Left renal pelvis (tissue), 4 donors: ENCODE measurements around the gene FCGBP. TPM values are rescaled to one million over a fixed set of nuclear protein-coding genes. Genes with fewer than 3 reads are reported as not detected.

Experiments used
- DNase-seq, 4 donors: peaks; one replicate each; pipeline ENCODE4 v3.0.0-alpha.2; 2013; ENCODE audit warnings: low read depth in 4 of 4, low spot score in 3 of 4
- polyA plus RNA-seq, 4 donors: library from polyadenylated mRNA; unstranded; fragments of 120-200 nt; gene quantifications; one replicate each; pipeline ENCODE4 v1.2.1, GENCODE V29; 2013; ENCODE audit not compliant: insufficient read length in 4 of 4

The FCGBP gene
- polyA plus RNA-seq, 4 donors: 1.7 to 9.5 (median 6.1) TPM

DNA sequence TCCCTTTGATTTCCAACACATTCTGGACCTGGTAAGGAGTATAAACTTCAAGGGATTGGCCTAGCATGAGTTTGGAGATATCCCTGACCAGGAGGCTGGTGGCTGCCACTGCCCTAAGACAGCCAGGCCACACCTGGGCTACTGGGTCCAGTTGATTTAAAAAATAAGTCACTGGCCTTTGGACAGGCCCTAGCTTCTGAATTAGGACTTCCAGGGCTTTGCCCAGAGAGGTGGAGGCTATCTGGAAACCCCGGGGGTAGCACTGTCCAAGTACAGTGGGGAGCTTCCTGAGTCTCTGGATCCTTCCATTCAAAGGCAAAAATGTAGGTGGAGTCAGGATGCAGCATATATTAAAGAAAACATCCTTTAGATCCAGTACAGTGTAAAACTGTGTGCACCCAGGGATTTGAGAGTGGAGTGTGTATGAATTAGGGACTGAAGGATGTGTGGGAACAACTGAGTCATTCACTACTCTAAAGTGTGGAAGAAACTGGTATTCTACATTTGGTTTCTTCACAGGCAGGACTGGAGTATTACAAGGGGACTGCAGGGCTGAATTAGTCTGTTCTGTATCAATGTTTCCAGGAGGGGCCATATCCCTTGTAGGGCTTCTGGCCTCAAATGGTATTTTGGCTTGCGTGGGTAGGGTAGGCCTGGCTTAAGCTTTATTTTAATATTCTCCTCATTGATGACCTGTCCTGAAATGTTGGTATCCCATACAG, 14.8 kb upstream of the FCGBP start:
- DNase-seq: no peak

DNA sequence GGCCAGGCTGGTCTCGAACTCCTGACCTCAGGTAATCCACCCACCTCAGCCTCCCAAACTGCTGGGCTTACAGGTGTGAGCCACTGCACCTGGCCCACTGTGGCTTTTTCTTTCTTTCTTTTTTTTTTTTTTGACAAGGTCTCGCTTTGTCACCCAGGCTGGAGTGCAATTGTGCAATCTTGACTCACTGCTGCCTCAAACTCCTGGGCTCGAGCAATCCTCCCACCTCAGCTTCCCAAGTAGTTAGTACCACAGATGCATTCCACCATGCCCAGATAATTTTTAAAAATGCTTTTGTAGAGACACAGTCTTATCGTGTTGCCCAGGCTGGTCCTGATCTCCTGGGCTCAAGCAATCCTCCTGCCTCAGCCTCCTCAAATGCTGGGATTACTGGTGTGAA, 12.1 kb upstream of the FCGBP start:
- no peak for DNase-seq

DNA sequence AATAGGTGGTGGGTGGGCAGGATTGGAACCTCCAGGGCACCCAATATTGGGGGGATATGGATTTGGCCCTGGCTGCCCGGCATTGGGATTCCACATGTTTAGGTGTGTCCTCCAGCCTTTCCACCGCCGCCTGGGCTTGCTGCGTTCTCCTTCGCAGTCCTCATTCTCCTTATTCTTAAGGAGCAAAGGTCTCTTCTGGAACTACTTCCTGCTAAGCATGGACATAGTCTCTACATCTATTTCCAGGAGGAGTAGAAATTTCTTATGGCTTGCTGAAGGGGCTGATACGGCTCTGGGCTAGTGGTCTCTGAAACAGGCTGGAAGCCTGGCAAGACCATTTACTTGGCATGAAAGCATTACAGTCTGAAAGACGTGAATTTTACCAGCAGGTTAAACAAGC, 9.2 kb upstream of the FCGBP start:
- DNase-seq: no peak

DNA sequence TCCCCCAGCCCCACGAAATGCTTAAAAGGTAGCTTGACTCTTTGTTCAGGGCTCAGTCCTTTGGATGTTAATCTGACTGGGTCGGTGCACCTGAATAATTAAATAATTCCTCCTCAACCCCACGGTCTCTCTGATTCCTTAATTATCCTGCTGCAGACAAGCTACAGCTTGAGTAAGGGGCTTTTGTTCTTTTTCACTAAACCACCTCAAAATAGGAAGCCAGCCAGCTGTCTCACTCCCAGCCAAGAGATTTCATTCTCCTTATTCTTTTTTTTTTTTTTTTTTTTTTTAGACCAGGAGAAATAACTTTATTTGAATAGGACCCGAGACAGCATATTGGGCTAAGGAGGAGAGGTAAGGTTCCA, 7.9 kb upstream of the FCGBP start:
- DNase-seq: no peak

DNA sequence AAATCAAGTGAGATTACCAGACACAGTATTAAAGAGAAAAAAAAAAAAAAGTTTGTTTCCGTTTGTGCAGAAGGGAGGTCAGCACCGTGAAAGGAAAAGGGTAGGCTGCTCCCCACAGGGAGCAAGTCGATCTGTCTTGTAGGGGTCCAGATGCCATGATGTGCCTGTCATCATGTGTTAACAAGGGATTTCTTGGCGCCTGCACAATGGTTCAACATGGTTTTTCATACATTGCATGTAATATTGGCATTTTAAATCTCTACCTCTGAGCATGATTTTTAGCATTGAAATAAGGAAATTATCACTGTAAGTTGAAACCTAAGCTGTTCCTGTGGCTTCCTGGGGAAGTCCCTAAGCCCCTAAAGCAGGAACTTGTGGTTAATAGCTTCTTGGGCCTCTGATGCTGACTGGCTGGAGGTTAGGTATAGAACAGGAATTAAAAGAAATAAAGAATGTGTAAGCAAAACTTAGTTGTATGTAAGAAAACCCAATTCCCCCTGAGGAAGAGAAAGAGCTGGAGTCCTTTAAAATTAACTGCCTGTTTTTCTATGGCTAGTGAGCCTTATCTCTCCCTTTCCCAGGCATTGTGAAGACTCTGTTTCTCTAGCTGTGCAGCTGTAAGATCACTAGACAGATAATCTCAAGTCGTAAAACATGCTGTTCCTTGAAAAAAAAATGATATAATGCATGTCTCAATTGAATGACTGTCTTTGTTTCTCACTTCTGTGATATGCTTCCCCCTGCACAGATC, 7.4 kb upstream of the FCGBP start:
- no peak for DNase-seq

DNA sequence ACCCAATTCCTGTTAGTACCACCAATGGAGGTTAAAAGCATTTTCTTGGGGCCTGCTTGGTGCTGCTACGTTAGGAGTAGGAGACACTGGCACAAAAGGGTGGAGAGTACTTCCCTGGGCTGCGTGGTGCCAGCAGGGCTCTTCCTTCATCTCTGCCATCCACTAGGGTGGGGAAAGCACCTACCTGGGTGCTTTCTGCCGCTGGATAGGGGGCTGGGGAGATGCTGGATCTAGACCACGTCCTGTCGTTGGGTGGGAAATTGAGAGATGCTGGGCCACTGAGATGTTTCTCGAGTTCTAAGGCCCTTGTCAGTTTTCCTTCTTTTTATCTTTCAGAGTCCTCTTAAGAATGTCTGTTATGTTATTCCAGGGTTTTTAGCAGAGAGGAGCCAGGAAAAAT, 6.7 kb upstream of the FCGBP start:
- no peak for DNase-seq

DNA sequence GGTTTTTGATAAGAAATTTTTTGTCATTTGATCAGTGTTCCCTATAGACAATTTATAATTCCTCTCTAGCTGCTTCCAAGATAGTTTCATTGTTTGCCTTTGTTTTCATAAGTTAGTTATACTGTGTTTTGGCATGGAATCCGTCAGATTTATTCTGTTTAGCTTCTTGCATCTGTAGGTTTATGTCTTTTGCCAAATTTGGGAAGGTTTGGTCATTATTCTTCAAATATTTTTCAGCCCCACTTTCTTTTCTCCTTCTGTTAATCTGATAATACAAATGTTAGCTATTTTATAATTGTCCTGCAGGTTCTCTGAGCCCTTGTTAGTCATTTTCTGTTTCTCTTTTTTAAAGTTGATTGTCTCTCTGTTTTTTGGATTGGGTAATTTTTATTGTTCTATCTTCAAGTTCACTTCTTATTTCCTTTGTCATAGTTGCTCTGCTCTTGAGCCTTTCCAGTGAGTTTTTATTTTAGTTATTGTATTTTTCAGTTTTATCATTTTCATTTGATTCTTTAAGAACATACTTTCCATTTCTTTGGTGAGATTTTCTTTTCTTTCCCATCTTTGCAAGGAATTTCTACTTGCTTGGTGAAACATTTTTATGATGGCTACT, 5.9 kb upstream of the FCGBP start:
- DNase-seq: no peak

DNA sequence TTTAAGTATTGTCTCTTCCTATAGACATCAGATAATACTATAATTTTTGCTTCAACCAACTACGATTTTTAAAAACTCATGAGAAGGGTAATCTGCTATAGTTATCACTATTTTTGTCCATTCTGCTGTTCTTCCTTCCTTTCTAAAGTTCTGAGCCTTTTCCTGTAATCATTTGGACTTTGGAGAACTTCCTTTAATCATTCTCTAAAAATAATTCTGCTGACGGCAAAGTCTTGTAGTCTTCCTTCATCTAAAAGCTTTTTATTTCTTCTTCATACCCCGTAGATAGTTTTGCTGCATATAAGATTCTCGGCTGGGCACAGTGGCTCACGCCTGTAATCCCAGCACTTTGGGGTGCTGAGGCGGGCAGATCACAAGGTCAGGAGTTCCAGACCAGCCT, 5.1 kb upstream of the FCGBP start:
- DNase-seq: no peak

DNA sequence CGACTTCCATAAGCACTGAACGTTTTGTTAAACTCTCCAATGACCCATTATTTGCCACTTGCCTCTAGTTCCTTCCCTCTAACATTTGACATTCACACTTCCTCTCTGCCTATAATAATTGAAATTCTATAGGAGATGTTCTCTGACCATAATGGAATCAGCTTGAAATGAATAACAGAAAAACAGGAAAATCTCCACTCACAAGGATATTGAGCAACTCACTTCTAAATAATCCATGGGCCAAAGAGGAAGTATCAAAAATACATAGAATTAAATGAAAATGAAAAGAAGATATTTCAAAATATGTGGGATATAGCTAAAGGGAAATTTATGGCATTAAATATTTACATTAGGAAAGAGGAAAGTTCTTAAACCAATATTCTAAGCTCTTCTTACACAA, 3.4 kb upstream of the FCGBP start:
- DNase-seq: no peak

DNA sequence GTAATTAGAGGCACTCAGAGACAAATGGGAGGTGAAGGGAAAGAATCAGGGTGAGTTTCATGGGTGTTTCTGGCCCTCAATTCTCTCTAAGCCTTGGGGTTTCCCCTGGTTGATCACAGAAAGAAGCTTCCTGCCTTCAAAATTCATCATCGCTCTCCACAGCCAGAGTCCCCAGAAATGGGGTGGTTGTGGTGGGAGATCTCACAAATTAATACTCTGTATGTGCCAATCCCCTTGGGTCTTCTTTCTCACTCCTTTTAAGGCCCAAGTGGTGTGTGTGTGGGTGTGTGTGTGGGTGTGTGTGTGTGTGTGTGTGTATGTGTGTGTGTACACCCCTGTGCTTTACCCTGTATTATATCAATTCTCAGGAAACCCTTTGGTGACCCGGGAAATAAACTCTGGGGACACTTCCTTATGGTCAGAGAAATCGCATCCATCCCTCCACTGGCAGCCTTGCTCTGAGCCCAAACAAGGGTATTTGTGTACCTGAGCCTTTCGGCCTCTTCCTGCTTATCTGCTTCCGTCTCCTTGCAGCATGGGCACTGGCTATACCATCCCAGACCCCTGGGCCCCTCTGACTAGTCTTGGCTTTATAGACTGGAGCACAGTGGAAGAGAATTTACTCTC, 2.8 kb upstream of the FCGBP start:
- DNase-seq: no peak

DNA sequence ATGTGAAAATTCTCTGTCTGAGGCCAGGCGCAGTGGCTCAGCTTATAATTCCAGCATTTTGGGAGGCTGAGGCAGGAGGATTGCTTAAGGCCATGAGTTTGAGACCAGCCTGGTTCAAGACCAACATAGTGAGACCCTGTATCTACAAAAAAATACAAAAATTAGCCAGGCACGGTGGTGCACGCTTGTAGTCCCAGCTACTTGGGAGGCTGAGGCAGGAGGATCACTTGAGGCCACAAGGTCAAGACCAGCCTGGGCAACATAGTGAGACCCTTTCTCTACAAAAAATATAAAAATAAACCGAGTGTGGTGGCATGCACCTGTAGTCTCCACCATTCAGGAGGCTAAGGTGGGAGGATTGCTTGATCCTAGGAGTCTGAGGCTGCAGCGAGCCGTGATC, 2.2 kb upstream of the FCGBP start:
- DNase-seq: no peak

DNA sequence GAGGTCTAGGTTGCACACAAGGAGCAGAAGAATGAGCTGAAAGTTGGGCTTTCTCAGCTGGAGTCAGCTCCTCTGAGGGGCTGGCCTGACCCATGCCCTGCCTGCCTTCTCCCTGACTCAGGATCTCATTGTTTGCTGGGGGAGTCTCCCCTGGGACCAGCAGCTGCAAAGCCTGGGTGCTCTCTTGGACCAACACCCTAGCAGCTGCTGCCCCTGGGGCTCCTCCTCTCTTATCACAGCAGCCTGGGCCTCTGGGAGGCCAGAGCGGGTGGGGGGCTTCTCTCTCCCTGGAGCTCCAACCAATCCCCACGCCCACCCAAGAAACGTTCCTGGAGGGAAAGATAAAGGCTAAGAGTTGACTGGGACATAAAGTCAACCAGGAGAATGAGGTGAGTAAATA, 1.6 kb upstream of the FCGBP start:
- DNase-seq: no peak

DNA sequence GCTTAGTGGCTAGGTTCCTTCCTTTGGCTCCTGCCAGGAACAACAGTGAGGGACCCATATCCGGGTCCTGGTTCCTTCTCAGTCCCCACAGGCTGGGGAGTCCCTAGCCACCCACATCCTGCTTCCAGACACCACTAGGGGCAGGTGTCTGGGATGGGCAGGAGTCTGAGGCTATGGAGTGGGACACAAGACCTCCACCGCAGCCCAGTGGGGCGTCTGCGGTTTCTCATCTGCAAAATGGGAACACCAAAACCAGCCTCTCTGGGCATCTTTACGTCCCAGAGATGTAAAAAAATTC, 879 bp upstream of the FCGBP start:
- DNase-seq: no peak

DNA sequence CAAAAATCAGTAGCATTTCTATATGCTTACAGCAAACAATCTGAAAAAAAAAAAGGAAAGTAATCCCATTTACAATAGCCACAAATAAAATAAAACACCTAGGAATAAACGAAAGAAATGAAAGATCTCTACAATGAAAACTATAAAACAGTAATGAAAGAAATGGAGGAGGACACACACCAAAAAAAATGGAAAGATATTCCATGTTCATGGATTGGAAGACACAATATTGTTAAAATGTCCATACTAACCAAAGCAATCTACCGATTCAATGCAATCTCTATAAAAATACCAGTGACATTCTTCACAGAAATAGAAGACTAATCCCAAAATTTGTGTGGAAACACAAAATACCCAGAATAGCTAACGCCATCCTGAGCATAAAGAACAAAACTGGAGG, 4.7 kb downstream of the FCGBP start:
- DNase-seq: no peak

DNA sequence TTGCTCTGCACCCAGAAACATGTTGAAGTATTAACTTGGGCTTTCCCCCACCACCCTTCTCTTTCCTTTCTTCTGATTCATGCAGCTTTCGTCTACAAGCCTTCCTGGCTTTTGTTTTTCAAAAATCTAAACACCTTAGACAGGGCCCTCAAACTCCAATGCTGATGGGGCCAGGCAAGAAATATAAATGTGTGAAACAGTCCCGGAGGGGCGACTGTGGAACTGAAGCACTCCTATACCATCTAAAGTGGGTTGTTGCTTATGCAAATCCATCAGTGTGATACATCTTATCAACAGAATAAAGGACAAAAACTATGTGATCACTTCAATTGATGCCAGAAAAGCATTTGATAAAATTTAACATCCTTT, 6.1 kb downstream of the FCGBP start:
- no peak for DNase-seq

DNA sequence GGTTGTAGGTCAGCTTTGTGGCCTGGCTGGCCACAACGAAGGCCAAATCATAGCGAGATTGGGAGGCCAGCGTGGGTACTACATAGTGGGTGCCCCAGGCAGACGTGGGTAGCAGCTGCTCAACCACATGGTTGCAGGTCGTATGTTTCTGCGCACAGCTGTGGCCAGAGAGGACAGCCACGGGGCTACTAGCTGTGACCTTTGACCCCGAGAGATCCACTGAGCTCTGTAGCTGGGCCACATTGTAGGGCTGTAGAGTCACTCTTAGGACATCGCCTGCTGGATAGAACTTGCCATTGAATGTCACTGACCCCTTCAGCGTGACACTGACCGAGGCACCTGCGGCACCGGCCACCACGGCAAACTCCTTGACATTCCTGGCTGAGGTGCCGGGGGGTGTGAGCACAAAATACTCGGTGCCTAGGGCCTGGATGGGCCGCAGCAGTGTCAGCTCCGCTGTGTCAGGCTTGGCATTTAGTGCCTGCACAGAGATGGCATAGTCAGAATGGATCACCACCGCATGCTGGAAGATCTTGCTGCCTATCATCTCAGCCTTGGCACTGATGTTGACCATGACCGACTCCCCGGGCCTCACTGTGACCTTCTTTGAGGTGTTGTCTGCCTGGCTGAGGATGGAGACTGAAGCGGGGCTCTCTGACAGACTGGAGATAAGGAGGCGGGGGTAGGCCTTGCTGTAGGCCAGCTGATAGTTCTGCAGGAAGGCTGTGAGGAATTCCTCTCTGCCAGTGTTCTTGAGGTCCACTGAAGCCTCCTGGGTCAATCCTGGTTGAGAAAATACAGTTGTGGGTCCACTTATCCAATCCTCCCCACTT, 6.7 kb downstream of the FCGBP start:
- no peak for DNase-seq

DNA sequence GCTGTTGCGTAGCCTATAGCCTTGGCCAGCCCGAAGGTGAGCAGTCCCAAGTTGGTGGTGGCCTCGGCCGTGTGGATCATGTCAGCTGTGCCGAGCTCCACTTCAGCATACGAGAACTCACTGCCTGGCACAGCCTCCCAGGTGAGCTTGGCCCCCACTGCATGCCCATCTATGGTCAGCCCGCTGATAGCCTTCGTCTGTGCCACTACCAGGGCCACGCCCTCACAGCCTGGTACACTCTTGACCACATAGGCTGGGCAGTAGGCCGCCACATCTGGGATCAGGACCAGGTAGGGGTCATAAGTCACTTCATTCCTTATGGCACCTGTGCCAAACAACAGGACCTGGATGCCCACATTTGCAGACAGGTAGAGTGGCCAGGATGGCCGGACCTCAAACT, 7.4 kb downstream of the FCGBP start:
- no peak for DNase-seq

DNA sequence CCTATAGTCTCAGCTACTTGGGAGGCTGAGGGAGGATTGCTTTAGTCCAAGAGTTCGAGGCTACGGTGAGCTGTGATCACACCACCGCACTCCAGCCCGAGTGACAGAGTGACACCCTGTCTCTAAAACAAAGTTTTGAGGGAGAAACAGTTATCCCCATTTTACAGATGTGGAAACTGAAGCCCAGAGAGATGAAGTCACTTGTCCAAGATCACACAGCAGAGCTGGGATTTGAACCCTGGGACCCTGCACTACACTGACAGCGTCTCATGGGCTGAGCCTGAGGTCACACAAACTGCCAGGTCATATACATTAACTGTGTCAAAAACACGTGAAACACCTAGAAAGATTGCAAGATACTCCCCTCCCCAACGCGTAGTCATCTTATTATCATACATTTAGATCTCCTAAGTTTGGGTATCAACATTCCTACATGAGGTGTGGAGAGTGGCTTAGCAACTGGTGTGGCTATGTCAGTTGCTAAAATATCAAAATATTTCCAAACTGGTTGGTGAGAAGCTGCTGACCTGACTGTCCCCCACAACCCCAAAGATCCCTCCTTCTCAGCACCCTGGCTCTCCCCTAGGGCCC, 8.2 kb downstream of the FCGBP start:
- DNase-seq: no peak

DNA sequence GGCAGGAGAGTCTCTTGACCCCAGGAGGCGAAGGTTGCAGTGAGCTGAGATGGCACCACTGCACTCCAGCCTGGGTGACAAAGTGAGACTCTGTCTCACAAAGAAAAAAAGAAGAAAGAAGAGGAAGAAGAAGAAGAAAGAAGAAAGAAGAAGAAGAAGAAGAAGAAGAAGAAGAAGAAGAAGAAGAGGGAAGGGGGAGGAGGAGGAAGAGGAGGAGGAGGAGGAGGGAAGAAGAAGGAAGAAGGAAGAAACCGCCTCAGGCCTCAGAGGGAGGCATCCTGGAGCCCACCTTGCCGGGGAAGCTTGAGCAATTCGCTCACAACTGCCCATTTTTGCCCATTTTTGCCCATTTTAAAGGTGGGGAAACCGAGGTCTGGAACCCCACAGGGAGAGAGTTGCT, 9.5 kb downstream of the FCGBP start:
- DNase-seq: no peak

DNA sequence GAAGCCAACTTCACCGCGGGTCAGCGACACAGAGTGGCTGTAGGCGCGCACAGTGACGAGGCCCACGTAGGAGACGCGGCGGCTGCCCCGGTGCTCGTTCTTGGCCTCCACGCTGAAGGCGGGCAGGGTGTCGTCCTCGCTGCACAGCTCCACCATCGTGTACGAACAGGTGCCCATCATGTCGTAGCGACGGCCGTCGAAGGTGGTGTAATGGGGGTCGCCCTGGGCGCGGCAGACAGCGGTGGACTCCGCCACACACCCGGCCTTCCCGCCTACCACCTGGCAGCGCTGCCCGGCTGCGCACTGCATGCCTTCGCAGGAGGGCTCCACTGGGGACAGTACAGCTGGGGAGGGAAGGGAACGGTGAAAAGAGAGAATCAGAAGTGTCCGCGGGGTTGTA, 10.0 kb downstream of the FCGBP start:
- no peak for DNase-seq

DNA sequence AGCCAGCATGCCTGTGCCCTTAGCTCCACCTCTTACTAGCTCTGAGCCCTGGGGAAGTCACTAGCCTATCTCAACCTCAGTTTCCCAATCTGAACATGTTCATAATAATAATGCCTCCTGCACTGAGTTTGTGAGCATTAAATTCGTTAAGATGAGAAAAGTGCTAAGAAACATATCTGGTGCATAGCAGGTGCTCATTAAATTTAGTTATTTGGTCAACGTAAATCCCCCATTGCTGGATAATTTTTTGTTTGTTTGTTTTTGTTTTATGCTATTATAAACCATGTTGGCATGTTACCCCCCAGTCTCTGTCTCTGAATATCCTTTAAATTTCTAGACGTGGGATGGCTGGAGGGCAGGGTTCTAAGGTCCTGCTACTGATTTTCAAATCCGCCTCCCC, 10.6 kb downstream of the FCGBP start:
- DNase-seq: no peak
